ENCODE measurements around the gene C19orf25.
"Not testable (repeated sequence)": the region's sequence is repeated elsewhere in the genome, so short reads cannot be mapped to it uniquely, and the experiment has no call there.

Gene C19orf25

DNA sequence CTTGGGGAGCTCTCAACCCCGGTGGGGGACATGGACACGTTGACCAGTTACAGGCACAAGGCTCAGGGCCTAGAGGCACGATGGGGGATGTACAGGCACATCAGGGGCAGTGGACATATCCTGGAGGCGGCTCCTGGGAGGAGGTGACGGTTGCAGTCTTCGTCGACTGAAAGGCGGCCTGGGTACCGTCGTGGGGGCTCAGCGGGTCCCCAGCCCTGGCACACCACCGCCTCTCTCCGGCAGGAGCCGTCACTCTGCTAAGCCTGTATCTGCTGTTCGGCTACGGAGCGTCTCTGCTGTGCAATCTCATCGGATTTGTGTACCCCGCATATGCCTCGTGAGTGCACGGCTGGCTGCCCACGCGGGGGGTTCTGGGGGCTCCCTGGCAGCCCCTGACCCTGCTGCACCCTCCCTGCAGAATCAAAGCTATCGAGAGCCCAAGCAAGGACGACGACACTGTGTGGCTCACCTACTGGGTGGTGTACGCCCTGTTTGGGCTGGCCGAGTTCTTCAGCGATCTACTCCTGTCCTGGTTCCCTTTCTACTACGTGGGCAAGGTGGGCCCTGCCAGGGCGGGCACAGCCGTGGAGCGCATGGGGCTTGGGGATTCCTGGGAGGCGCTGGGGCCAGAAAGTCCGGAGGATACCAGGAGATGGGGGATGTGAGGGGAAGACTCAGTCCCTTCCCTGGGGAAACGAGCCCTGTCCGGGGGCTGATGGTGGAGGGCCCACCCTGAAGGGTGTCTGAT is 16.2 kb upstream of the C19orf25 start:
- DNase-seq, result no peak

DNA sequence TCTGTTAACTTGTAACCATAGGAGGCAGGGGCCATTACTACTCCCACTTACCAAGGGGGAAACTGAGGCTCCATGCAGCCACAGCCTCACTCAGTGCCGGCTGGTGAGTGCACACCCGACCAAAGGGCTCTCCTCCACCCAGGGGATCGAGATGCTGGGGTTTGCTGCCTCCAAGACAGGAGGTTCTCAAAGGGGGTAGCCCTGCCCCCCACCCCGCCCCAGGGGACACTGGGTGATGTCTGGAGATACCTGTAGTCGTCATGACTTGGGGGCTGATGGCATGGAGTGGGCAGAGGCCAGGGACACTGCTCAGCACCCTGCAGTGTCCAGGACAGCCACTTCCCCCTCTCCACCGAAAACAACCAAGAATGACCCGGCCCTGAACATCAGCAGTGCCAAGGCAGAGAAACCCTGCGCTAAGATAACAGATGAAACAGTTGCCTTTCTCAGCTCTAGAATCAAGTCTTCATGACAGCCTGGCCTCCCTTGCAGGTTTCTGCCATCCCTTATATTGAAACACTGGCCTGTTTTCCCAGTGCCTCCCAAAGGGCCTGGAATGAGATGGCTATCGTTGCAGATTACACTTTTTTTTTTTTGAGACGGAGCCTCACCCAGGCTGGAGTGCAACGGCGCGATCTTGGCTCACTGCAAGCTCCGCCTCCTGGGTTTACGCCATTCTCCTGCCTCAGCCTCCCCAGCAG is 15.2 kb upstream of the C19orf25 start:
- no peak for DNase-seq

DNA sequence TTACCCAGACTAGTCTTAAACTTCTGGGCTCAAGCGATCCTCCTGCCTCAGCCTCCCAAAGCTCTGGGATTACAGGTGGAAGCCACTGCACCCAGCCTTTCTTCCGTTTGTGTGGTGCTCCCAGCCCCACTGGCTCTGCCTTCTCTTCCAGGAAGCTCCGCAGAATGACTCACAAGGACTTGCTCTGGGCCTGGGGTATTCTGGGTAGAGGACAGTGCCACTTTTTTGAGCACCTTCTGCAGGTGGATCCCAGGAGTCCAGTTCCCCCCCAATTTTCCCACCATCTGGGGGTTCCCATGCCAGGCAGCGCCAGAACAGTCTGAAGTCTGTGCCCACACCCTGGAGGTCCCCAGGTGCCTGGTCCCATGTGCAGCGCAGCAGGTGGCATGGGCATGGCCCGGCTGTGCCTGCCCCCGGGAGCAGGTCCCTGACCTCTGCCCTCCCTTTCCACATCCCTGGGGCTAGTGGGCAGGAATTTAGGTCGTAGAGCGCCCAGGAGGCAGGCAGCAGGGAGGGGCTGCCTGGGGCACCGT is 13.5 kb upstream of the C19orf25 start:
- DNase-seq, result no peak

DNA sequence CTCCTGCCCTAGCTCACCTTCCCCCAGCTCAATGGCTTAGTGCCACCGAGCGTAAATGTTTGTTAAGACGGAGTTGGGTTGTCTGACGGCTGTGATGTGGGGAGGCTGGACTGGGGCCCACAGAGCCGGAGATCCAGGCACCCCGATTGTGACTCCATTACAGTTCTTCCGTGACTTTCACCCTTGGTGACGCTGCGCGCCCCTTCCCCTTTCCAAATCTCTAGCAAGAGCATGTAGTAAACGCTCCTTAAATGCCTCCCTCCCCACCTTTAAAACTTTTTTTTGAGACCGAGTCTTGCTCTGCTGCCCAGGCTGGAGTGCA is 12.8 kb upstream of the C19orf25 start:
- DNase-seq, result no peak

DNA sequence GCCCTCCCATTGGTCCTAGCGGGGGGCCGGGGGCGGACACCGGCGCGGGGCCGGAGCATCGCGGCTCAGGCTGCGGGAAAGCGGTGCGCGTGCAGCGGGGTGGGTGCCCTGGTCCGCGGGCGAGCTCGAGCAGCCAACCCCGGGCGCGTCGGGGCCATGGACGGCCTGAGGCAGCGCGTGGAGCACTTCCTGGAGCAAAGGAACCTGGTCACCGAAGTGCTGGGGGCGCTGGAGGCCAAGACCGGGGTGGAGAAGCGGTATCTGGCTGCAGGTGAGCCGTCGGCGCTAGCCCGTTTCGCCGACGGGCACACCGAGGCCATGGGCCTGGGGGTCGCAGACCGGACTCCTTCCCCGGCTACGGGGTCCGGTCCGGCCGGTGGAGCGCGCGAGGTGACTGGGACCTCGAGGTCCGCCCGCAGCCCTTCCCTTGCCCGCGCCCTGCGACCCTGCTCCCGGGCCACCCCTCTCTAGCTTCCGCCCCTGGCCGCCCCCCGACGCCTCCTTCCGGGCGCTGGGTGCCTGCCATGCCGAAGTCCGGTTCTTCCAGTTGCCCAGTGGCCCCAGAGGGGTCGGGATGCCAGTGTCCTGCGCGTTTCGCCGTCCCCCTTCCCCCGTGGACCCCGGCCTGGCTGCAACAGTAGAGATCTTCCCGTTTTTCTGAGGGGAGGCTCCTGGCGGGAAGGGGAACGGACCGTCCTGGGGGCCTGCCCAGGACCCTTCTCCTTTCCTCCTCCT is 12.3 kb upstream of the C19orf25 start, which contains the start of gene REEP6:
TSS of gene REEP6 (plus strand) at position 68 of the 735 bp plus-strand sequence. CDS start at position 157, 89 bp downstream.
- no peak for DNase-seq

DNA sequence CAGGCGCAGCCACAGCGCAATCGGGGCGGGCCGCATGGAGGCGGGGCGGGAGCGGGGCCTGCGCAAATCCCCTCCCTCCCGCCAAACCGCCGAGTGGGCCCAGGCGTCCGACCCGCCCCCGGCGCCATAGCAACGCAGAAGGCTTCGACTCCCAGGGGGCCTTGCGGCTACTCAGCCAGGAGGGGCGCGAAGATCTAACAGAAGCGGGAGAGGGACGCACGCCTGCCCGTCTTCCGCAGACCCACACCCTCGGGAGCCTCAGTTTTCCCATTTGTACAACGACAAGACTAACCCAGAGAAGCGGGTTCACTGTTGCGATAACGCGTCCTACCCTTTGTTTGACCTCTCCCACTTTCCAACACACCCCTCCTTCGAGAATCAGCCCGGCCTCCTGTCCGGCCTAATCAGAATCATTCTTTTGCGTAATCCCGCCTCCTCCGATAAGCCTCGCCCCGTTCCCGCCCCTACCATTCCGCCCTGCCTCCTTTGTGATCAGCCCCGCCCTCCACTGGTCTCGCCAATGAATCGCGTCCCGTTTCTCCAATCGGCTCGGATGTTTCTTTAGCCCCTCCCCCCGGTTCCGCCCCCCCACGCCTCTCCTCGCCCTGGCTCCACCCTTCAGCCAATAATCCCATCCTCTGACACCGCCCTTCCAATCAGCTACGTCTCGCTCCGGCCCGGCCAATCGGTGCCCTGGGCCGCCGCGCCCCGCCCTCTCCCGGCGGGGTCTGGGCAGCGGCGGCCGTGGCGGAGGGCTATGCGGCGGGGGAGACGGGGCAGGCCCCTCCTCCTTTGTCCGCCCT is 11.5 kb upstream of the C19orf25 start, which contains the start of gene PCSK4:
TSS of gene PCSK4 (minus strand) at position 40 of the 803 bp plus-strand sequence. CDS start at position 36, 4 bp downstream.
- DNase-seq, result peak; percentile 99

DNA sequence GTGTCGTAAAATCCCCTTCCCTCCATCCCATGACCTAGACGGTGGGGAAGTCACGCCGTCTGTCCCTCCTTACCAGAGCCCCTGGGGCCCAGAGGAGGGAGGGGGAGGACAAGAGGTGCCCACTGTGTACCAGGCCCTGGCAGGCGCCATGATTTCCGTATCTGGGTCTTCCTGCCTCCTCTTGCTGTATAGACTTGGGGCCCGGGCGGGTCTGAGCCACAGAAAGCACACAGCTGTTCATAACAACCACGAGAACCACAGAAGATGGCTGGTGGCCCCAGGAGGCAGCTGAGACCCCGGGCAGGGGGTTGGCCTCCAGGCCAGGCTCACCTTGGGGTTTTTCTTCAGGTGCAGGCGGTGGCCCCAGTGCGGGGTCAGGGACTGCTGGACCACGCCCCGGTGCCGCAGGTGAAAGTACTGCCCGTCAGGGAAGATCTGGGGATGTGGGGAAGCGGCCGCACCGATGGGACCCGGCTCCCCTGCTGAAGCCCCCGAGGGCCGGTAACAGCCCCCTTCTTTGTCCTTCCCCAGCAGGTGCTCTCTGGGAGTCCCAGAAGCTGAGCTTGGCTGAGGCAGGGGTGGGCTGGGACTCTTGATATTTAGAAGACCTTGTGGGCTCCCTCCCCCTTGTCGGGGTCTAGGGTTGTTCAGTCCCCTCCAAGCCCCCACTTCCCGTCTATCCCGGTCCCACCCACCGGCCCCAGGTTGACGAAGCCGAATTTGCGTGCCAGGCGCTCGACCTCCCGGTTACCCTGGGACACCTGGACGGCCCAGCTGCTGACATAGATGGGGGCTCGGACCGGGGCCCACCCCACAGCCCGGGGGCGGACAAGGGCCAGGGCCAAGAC is 10.7 kb upstream of the C19orf25 start:
- DNase-seq, result no peak

DNA sequence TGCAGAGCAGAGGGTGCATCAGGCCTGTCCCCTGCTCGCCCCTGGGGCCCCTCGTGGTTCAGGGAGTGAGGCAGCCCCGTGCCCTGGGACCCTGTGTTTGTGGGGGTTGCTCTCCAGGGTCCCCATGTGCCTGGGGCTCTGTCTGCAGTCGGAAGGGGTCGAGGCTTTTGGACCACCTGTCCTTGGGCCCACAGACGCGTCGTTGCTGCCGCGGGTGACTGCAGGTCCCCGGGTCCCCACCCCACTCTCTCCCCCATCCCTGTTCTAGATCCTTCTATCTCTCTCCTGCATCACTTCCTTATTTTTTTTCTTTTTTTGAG is 9.2 kb upstream of the C19orf25 start:
- DNase-seq, result no peak

DNA sequence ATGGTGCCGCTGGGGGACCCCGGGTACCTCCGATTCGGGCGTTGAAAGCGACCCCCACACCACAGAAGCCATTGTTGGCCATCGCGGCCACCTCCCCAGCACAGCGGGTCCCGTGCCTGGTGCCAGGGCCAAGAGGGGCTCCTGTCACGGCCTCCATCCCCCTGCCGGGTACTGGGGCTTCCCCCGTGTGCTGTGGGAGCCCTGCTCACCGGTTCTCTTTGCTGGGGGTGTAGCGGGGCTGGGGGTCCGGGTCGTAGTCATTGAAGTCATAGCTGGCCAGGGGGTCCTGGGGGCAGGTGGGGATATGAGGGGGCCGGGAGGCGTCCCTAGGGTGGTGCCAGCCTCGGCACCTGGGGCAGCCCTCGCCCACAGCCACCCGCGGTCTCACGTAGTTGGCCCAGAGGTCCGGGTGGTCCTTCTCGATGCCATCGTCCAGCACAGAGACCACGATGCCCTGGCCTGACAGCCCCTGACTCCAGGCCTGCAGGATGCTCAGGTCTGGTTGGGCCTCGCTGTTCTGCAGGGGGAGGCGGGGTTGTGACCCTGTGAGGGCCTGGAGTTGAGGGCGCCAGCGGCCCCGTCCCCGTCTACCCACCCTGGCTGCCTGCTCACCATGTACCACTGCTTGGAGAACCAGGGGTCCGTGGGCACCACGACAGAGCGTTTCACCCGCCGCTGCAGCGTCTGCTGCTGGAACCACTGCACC is 8.7 kb upstream of the C19orf25 start:
- no peak for DNase-seq

DNA sequence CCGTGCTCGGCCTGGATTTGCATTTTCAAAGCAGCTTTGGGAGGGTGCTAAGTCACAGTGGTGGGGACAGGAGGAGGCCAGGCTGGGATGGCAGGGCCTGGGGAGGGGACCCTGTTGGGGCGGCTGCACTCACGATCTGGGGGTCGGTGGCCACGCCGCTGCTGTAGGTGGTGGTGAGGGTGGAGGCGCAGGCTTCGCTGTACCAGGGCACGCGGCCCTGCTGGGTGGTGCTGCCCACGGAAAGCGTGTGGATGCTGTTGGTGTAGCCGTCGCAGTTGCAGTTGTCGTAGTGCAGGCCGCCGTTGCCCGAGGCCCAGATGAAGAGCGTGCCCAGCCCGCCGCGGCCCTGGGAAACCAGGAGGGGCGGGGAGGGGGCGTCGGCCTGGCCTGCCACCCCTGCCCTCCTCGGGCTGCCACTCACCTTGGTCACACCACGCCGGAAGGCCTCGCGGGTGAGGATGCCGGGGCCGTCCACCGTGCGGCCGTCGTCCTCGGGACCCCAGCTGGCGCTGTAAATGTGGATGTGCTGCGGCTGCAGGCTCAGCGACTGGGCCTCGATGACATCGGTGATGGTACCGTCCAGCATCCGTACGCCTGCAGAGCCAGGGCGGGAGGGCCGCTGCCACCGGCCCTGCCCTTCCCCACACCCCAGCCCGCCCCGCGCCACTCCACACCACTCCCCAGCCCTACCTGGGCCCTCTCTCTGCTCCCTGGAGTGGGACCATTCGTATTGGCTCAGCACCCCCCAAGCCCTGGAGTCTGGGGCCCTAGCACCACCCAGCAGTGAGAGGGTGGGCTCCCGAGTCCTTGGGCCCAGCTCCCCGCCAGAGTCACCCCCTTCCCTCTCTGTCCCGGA is 7.9 kb upstream of the C19orf25 start:
- DNase-seq, result no peak

DNA sequence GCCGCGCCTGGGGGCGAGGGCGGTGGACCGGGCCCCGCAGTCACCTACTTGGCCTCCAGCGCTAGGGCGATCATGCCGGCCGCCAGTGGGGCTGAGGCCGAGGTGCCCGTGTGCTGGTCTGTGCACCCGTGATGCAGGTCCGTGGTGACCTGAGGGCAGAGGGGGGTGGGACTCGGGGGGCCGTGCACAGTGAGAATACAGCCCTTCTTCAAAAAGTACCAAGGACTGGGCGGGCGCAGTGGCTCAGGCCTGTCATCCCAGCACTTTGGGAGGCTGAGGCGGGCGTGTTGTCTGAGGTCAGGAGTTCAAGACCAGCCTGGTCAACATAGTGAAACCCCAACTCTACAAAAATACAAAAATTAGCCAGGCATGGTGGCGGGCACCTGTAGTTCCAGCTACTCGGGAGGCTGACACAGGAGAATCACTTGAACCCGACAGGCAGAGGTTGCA is 5.0 kb upstream of the C19orf25 start:
- DNase-seq, result no peak

DNA sequence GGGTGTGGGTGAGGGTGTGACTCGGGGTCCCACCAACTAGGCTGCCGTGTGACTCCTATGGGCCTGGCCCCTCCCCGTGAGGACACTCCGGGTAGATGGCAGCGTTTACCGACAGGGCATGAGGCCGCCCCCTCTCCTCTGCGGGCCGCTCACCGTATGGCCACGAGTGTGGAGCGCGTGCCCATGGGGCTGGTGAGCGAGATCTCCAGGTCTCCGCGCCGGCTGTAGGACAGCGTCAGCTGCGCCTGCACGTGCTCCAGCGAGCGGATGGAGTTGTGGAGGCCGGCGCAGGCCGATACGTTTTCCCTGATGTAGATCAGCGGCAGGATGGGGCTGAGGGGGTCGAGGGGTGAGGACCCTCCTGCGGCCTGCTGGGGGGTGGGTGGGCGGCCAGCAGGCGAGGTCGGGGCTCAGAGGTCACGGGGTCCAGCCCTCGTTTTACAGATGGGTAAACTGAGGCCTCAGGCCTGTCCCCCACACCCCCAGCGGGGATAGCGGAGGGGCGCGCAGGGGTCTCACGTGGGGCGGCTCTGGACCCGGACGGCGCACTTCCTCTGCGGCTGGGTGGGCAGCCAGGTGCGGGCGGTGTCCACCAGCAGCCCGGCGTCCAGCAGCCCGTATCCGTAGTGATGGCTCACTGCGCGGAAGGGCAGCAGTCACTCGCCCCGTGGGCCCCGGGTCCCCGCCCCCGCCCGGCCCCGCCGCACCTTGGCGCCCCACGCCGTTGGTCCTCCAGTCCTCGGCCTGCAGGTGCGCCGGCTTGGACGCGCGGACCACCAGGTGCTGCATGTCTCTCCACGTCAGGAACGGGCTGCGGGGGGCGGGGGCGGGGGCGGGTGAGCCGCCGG is 4.3 kb upstream of the C19orf25 start:
- no peak for DNase-seq

DNA sequence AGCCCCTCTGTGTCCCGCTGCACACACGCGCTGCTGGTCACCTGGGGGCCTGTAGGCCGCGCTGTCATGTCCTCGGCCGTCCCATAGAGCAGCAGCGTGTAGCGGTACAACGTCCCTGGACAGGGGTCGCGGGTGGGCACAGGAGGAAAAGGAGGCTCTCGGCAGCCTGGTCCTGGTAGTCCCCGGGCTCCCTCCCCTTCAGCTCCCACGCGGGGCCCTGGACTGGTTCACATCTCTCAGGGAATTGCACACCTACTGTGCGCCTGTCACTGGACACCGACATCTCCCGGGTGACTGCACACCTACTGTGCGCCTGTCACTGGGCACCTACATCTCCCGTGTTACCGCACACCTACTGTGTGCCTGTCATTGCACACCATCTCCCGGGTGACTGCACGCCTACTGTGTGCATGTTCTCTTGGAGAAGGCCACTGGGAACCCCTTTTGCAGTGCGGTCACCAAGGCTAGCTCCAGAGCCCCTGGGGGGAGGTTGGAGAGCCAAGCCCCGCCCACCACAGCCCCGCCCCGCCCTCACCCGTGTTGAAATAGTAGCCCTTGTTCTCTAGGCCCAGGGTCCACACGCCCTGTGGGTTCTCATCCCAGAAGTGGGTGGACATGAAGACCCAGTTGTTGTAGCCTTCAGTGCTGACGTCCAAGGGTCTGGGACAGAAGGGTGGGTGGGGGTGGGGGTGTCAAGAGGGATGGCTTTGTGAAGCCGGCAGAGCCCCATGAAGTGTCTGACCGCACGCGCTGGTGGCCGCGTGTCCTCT is 3.5 kb upstream of the C19orf25 start:
- DNase-seq, result no peak

DNA sequence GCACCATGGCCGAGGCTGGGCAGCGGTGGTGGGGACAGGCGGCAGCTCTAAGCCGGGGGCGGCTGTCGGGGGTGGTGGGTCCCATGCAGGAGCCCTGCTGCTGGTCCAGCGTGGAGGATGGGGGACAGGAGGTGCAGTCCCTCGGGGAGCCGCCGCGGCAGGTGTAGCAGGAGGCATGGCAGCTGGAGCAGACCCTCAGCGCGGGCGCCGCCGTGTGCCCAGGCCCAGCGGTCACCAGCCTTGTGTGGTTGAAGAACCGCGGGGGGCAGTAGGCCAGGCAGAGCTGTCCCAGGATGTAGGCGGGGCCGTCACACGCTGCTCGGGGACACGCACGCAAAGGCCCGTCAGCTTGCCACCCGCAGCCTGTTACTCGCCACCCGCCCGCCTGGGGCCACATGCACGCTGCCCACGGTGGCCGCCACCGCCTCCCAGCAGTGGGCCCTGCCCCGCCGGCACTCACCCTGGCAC is 2.9 kb upstream of the C19orf25 start:
- no peak for DNase-seq

DNA sequence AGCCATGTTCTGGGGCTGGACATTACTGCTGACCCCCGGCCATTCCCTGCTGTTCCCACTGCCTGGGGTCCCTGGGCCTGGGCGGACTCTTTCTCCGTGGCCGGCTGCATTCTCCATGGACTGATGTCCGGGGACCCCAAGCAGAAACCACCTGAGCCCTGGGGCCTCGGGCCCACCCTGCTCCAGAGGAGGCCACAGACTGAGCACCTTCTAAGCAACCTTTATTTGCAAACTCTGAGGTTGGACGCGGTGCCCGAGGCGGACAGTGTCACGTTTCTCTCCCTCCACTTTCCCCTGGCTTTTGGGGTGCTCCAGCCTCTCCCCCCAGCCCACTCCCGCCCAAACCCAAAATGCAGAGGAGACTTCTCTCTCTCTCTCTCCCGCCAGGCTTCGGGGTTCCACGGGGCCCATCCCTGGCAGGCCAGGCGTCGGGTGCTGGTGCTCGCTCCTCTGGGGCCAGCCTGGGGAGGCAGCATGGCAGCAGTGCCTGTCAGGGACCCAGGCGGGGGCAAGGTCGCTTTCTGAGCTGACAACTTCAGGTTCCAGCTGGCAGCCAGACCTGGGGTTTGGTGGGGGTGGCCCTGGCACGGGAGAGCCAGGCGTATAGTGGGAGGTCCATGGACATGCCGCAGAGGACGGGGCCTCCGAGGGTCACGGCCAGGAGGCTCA is 2.3 kb upstream of the C19orf25 start:
- no peak for DNase-seq

DNA sequence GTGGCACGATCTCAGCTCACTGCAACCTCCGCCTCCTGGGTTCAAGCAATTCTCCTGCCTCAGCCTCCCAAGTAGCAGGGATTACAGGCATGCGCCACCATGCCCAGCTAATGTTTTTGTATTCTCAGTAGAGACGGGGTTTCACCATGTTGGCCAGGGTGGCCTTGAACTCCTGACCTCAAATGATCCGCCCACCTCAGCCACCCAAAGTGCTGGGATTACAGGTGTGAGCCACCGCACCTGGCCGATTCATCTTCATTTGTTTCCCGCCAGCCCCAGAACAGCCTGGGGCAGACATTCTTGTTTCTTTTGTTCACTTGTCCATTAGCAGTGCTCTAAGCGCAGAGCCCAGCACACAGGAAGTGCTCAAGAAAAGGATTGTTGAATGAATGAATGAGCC is 2.0 kb downstream of the C19orf25 start:
- not testable (repeated sequence) for DNase-seq

DNA sequence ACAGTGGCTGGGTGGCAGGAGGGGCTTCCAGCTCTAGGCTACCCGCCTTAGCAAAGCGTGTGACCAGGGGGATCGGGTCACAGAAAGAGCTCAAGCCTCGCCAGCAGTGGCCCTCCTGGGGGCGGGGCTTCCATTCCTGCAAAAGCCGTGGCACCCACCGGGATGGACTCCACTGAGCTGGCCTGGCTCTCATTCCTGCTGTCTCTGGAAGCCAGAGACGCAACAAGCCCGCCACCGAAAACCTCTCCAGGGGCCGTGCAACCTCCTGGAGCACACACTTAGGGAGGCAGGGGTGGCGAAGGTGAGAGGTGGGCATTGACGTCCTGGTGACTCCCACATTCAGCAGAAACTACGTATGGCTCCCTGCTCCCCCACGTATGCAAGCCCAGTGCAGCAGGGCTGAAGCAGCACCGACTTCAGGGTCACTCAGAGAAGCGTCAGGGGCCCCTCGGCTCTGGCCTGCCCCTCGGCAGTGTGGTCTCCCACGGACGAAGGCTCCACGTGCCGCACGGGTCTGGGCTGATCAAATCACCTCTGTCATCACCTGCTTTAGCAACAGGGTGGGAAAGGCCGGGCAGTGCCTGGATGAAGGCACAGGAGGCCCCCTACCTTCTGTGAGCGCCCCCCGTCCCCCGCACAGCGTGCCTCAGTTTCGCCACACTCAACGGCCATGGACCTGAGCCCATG is 3.1 kb downstream of the C19orf25 start:
- DNase-seq, result no peak
